Liver (tissue), 9 donors: ENCODE results near the gene CCDC9B. TPM values are rescaled to one million over a fixed set of nuclear protein-coding genes. Genes with fewer than 3 reads are reported as not detected.

Source experiments
- DNase-seq: peaks from one replicate; pipeline ENCODE4 v3.0.0-alpha.2; 2017; ENCODE audit warnings: low spot score
- H3K27ac ChIP-seq, 2 donors: one replicate each; pipeline ENCODE4 v1.7.0; 2013; ENCODE audit warnings: inconsistent platforms in 2 of 2, low read length in 2 of 2, control low read depth in 1 of 2, low read depth in 1 of 2, mild to moderate bottlenecking in 1 of 2
- H3K27me3 ChIP-seq, 4 donors: one replicate each; pipeline versions ENCODE4 v1.6.1 to v1.7.0; 2013; ENCODE audit warnings: low read length in 3 of 4, inconsistent platforms in 1 of 4, mild to moderate bottlenecking in 1 of 4, moderate library complexity in 1 of 4; ENCODE audit not compliant: control insufficient read depth in 4 of 4, insufficient read depth in 4 of 4
- H3K36me3 ChIP-seq, 4 donors: one replicate each; pipeline versions ENCODE4 v1.6.1 to v1.7.0; 2013; ENCODE audit warnings: low read length in 3 of 4, mild to moderate bottlenecking in 3 of 4, low read depth in 1 of 4, moderate library complexity in 1 of 4; ENCODE audit not compliant: control insufficient read depth in 4 of 4, insufficient read depth in 3 of 4
- H3K4me1 ChIP-seq, 4 donors: one replicate each; pipeline versions ENCODE4 v1.6.1 to v1.7.0; 2013; ENCODE audit warnings: low read length in 3 of 4, mild to moderate bottlenecking in 3 of 4, moderate library complexity in 1 of 4; ENCODE audit not compliant: control insufficient read depth in 4 of 4, insufficient read depth in 4 of 4
- H3K4me3 ChIP-seq, 3 donors: one replicate each; pipeline versions ENCODE4 v1.6.1 to v1.7.0; 2013; ENCODE audit warnings: low read length in 3 of 3, control low read depth in 1 of 3, low read depth in 1 of 3, mild to moderate bottlenecking in 1 of 3
- H3K9ac ChIP-seq, 2 donors: one replicate each; pipeline ENCODE4 v1.7.0; 2013; ENCODE audit warnings: low read length in 2 of 2, mild to moderate bottlenecking in 2 of 2, moderate library complexity in 2 of 2, control low read depth in 1 of 2, low read depth in 1 of 2
- H3K9me3 ChIP-seq, 4 donors: one replicate each; pipeline versions ENCODE4 v1.6.1 to v1.7.0; 2013; ENCODE audit warnings: low read length in 3 of 4; ENCODE audit not compliant: control insufficient read depth in 4 of 4
- ATF3 ChIP-seq: IDR thresholded peaks from 2 replicates; pipeline ENCODE4 v1.6.1; 2016; ENCODE audit warnings: antibody characterized with exemption
- CTCF ChIP-seq: fragments of 150-350 bp; IDR thresholded peaks from 2 replicates; pipeline ENCODE4 v1.5.1; 2017; ENCODE audit warnings: improper control_type of control experiment, low read depth, low read length; ENCODE audit not compliant: missing input control
- EGR1 ChIP-seq, 2 donors: IDR thresholded peaks; 2 replicates each; pipeline ENCODE4 v1.6.1; 2016 to 2018; ENCODE audit warnings: antibody characterized with exemption in 2 of 2, low read depth in 2 of 2
- FOXA1 ChIP-seq: IDR thresholded peaks from 2 replicates; pipeline ENCODE4 v1.6.1; 2016; ENCODE audit warnings: antibody characterized with exemption
- FOXA2 ChIP-seq: IDR thresholded peaks from 2 replicates; pipeline ENCODE4 v1.6.1; 2016; ENCODE audit warnings: antibody characterized with exemption
- GABPA ChIP-seq, 2 donors: IDR thresholded peaks in 1 of 2; conservative IDR thresholded peaks in 1 of 2; 2 replicates each; pipeline ENCODE4 v1.6.1; 2016; ENCODE audit warnings: antibody characterized with exemption in 2 of 2, mild to moderate bottlenecking in 1 of 2, moderate library complexity in 1 of 2
- HNF4A ChIP-seq, 2 donors: conservative IDR thresholded peaks; 2 replicates each; pipeline ENCODE4 v1.6.1; 2016; ENCODE audit warnings: antibody characterized with exemption in 2 of 2, mild to moderate bottlenecking in 2 of 2
- HNF4G ChIP-seq: IDR thresholded peaks from 2 replicates; pipeline ENCODE4 v1.6.1; 2016; ENCODE audit warnings: antibody characterized with exemption
- JUND ChIP-seq, 2 donors: IDR thresholded peaks; 2 replicates each; pipeline ENCODE4 v1.6.1; 2016; ENCODE audit warnings: antibody characterized with exemption in 2 of 2
- MAX ChIP-seq: IDR thresholded peaks from 2 replicates; pipeline ENCODE4 v1.6.1; 2016; ENCODE audit warnings: antibody characterized with exemption
- NR2F2 ChIP-seq: IDR thresholded peaks from 2 replicates; pipeline ENCODE4 v1.6.1; 2016; ENCODE audit warnings: antibody characterized with exemption
- RAD21 ChIP-seq, 2 donors: IDR thresholded peaks; 2 replicates each; pipeline ENCODE4 v1.6.1; 2016; ENCODE audit warnings: antibody characterized with exemption in 2 of 2, mild to moderate bottlenecking in 2 of 2
- REST ChIP-seq: IDR thresholded peaks from 2 replicates; pipeline ENCODE4 v1.6.1; 2016; ENCODE audit warnings: antibody characterized with exemption, mild to moderate bottlenecking
- RXRA ChIP-seq, 2 donors: IDR thresholded peaks; 2 replicates each; pipeline ENCODE4 v1.6.1; 2017 to 2018; ENCODE audit warnings: antibody characterized with exemption in 2 of 2, mild to moderate bottlenecking in 1 of 2
- SP1 ChIP-seq: IDR thresholded peaks from 2 replicates; pipeline ENCODE4 v1.6.1; 2018; ENCODE audit warnings: antibody characterized with exemption, mild to moderate bottlenecking
- TAF1 ChIP-seq: conservative IDR thresholded peaks from 2 replicates; pipeline ENCODE4 v1.6.1; 2016; ENCODE audit warnings: antibody characterized with exemption, mild to moderate bottlenecking
- YY1 ChIP-seq: IDR thresholded peaks from 2 replicates; pipeline ENCODE4 v1.6.1; 2016; ENCODE audit warnings: antibody characterized with exemption, mild to moderate bottlenecking
- ZBTB33 ChIP-seq: IDR thresholded peaks from 2 replicates; pipeline ENCODE4 v1.6.1; 2016; ENCODE audit warnings: antibody characterized with exemption
- WGBS: extraction: QIAGEN DNeasy Blood & Tissue Kit; methylation state at CpG from one replicate; pipeline ENCODE4 v1.1.7; 2013; 5-methylcytosine and 5-hydroxymethylcytosine counted together
- polyA plus RNA-seq, 2 donors: library from polyadenylated mRNA; stranded (reverse) in 1 of 2; unstranded in 1 of 2; fragments of 200-250 nt in 1 of 2; fragments of >200 nt in 1 of 2; fragmentation: Nextera tagmentation in 1 of 2; extraction: Ambion mirVana in 1 of 2; gene quantifications; one replicate each; pipeline versions ENCODE4 v1.2.1 to v1.2.3, GENCODE V29; 2013 to 2015
- total RNA-seq, 2 donors: library from RNA; depleted of rRNA; stranded (reverse); fragments of >200 nt; gene quantifications; one replicate each; pipeline ENCODE4 v1.2.3, GENCODE V29; 2014
- donor health status: healthy.
- donor health status: healthy.
- donor health status: healthy.
- donor health status: healthy.
- donor health status: healthy.

Gene CCDC9B
- total and polyA plus RNA-seq, 4 donors, result 0.43 to 4.4 (median 0.73) TPM

DNA sequence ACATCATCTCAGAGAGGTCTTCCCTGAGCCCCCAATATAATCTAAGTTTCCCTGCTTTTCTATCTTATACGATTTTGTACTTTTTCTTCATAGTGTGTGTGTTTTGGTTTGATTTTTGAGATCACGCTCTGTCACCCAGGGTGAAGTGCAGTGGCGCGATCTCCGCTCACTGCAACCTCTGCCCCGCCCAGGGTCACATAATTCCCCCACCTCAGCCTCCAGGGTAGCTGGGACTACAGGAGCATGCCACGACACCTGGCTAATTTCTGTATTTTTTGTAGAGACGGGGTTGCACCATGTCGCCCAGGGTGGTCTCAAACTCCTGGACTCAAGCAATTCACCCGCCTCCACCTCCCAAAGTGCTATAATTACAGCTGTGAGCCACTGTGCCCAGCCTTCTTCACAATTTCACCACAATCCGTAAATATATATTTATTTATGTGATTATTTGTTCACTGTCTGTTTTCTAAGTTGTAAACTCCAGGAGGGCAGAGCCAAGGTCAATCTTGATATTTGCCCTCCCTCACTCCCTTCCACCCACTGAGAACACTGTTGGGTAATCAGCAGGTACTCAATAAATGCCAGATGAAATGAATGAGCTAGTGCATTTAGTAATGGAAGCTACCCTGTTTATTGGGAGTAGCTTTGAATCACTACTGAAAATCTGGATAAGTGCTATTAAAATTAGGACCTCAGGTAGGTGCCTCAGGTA, 41.2 kb upstream of the CCDC9B start:
- 43% methylated on average over 11 of the region's 11 CpGs for WGBS
- Histone ChIP-seq H3K27me3 (no peaks in the 10 kb centered on the region), H3K4me1 (peaks cover 6 to 23% (median 20%) of the 10 kb centered on the region in 4 donors), H3K9me3 (no peaks in the 10 kb centered on the region), H3K4me3 (no peak overlapping the region), H3K27ac (peak overlapping the region; percentile 70 to 84), H3K36me3 (peaks cover 0 to 6% (median 4%) of the 10 kb centered on the region in 4 donors), H3K9ac (no peak overlapping the region)
- TF ChIP-seq RXRA (IDR thresholded peaks at IDR 0.05) (peak; percentile 19 to 58), HNF4G (no peak), FOXA2 (no peak), NR2F2 (no peak), JUND (IDR thresholded peaks at IDR 0.05) (peak in 1 of 2 donors; percentile 37), ATF3 (no peak), EGR1 (IDR thresholded peaks at IDR 0.05; ENCODE audit: low read depth in 2 of 2) (no peak), ZBTB33 (no peak), GABPA (IDR thresholded peaks at IDR 0.05 in 1 of 2, conservative IDR thresholded peaks at IDR 0.05 in 1 of 2) (no peak), HNF4A (conservative IDR thresholded peaks at IDR 0.05) (peak; percentile 55 to 56), FOXA1 (no peak), MAX (no peak), RAD21 (IDR thresholded peaks at IDR 0.05) (no peak), TAF1 (no peak), YY1 (no peak), SP1 (peak; percentile 28), CTCF (no peak), REST (peak; percentile 43)
- DNase-seq, result no peak
